VCaP (cell line): ENCODE results near the gene SF1.

Source experiments
- H3K27ac ChIP-seq: fragments of 450-650 bp; 2 replicates; pipeline ENCODE4 v1.5.1; 2017
- CTCF ChIP-seq: fragments of 450-650 bp; conservative IDR thresholded peaks from 2 replicates; pipeline ENCODE4 v1.5.1; 2017; ENCODE audit warnings: mild to moderate bottlenecking, moderate library complexity

The SF1 gene

GRCh38 chr11:64726211-64726641 is 52.1 kb downstream of the SF1 start:
- TF ChIP-seq CTCF: no peak
- H3K27ac ChIP-seq: peak overlapping the region; percentile 4; the same call in 1 of the 2 replicates

GRCh38 chr11:64724863-64725532 is 53.3 kb downstream of the SF1 start:
- TF ChIP-seq CTCF: no peak
- no peak overlapping the region for H3K27ac ChIP-seq

- no peak for TF ChIP-seq CTCF
- peak overlapping the region; percentile 79; the same call in 1 of the 2 replicates for H3K27ac ChIP-seq
These were observed 54.2 kb downstream of the SF1 start for GRCh38 chr11:64723907-64724862.

- TF ChIP-seq CTCF: peak; percentile 100
- H3K27ac ChIP-seq: peak within 1 kb of the TSS; percentile 79; the same call in 1 of the 2 replicates
These were observed 55.0 kb downstream of the SF1 start, which contains the start of gene NRXN2 for GRCh38 chr11:64723117-64723906. Gene NRXN2, minus strand, starts transcription at chr11:64723197. Its CDS starts 9,498 bp downstream, at chr11:64713699.

- H3K27ac ChIP-seq: no peak overlapping the region
- no peak for TF ChIP-seq CTCF
These were observed 55.9 kb downstream of the SF1 start for GRCh38 chr11:64722141-64723065.

- no peak overlapping the region for H3K27ac ChIP-seq
- TF ChIP-seq CTCF: no peak
These were observed 57.0 kb downstream of the SF1 start for GRCh38 chr11:64721359-64721699.
